Measurements from ENCODE around the gene SLC11A2.
"Not testable (repeated sequence)": the region's sequence is repeated elsewhere in the genome, so short reads cannot be mapped to it uniquely, and the experiment has no call there.

The SLC11A2 gene

GRCh38 chr12:51023625-51024382 is 2.4 kb downstream of the SLC11A2 start:
- TF ChIP-seq CTCF (IDR thresholded peaks at IDR 0.05; ENCODE audit: insufficient read depth, low read length, missing control alignments) = no peak
- peak overlapping the region; percentile 95 for H3K4me3 ChIP-seq (ENCODE audit: low read depth, low read length)
- no peak for DNase-seq (ENCODE audit: low read depth, low spot score)
- ChIA-PET POLR2A (interaction anchor here (1.0 kb wide), 1 partner anchor 60 kb away, joined by 3 read pairs; no protein-coding TSS in a partner anchor), CTCF (interaction anchor here (2.8 kb wide), 2 partner anchors 198 to 326 kb away, joined by 7 to 8 read pairs; no protein-coding TSS in a partner anchor)

- ChIA-PET CTCF (interaction anchor here (0.6 to 2.8 kb wide), 7 partner anchors 8 to 516 kb away, joined by 3 to 7 read pairs (median 3); no protein-coding TSS in a partner anchor), POLR2A (interaction anchor here (0.6 kb wide), 1 partner anchor 206 kb away, joined by 3 read pairs; no protein-coding TSS in a partner anchor)
- TF ChIP-seq CTCF (IDR thresholded peaks at IDR 0.05; ENCODE audit: insufficient read depth, low read length, missing control alignments) = no peak
- no peak for DNase-seq (ENCODE audit: low read depth, low spot score)
- H3K4me3 ChIP-seq (ENCODE audit: low read depth, low read length) = no peak overlapping the region
These were observed 4.5 kb downstream of the SLC11A2 start for GRCh38 chr12:51021694-51022093.

- no peak for TF ChIP-seq CTCF (IDR thresholded peaks at IDR 0.05; ENCODE audit: insufficient read depth, low read length, missing control alignments)
- no peak overlapping the region for H3K4me3 ChIP-seq (ENCODE audit: low read depth, low read length)
- DNase-seq (ENCODE audit: low read depth, low spot score) = no peak
- CTCF ChIA-PET = no interaction called here
- POLR2A ChIA-PET = no interaction called here
These were observed 5.6 kb downstream of the SLC11A2 start for GRCh38 chr12:51020448-51021182.

- no peak overlapping the region for H3K4me3 ChIP-seq (ENCODE audit: low read depth, low read length)
- no peak for TF ChIP-seq CTCF (IDR thresholded peaks at IDR 0.05; ENCODE audit: insufficient read depth, low read length, missing control alignments)
- CTCF ChIA-PET = no interaction called here
- POLR2A ChIA-PET = no interaction called here
- no peak for DNase-seq (ENCODE audit: low read depth, low spot score)
These were observed 6.3 kb downstream of the SLC11A2 start for GRCh38 chr12:51019927-51020326.

GRCh38 chr12:51018956-51019355 is 7.2 kb downstream of the SLC11A2 start:
- ChIA-PET CTCF (interaction anchor here (0.7 to 1.0 kb wide), 2 partner anchors 10 to 33 kb away, joined by 3 read pairs; no protein-coding TSS in a partner anchor), POLR2A (no interaction called here)
- H3K4me3 ChIP-seq (ENCODE audit: low read depth, low read length) = no peak overlapping the region
- no peak for TF ChIP-seq CTCF (IDR thresholded peaks at IDR 0.05; ENCODE audit: insufficient read depth, low read length, missing control alignments)
- no peak for DNase-seq (ENCODE audit: low read depth, low spot score)

GRCh38 chr12:51017452-51017851 is 8.7 kb downstream of the SLC11A2 start:
- no peak for DNase-seq (ENCODE audit: low read depth, low spot score)
- ChIA-PET CTCF (interaction anchor here (0.8 to 1.4 kb wide), 3 partner anchors 9 to 252 kb away, joined by 3 read pairs; no protein-coding TSS in a partner anchor), POLR2A (no interaction called here)
- no peak for TF ChIP-seq CTCF (IDR thresholded peaks at IDR 0.05; ENCODE audit: insufficient read depth, low read length, missing control alignments)
- H3K4me3 ChIP-seq (ENCODE audit: low read depth, low read length) = no peak overlapping the region

GRCh38 chr12:51014467-51014866 is 11.7 kb downstream of the SLC11A2 start:
- DNase-seq (ENCODE audit: low read depth, low spot score); POLR2A ChIA-PET; CTCF ChIA-PET: not testable (repeated sequence)

More at GRCh38 chr12:51014467-51014866, 11.7 kb downstream of the SLC11A2 start:
- H3K4me3 ChIP-seq (ENCODE audit: low read depth, low read length) = not testable (repeated sequence)
